GM19023 (cell line): ENCODE measurements around the gene FAM83D.
"Not testable (repeated sequence)": the region's sequence is repeated elsewhere in the genome, so short reads cannot be mapped to it uniquely, and the experiment has no call there.

Source experiments
- ATAC-seq: cut with Tn5 transposase; IDR thresholded peaks from one replicate; pipeline ENCODE4 v1.9.1; 2021; ENCODE audit warnings: mild to moderate bottlenecking, moderate library complexity; ENCODE audit not compliant: unreplicated experiment

The FAM83D gene

DNA sequence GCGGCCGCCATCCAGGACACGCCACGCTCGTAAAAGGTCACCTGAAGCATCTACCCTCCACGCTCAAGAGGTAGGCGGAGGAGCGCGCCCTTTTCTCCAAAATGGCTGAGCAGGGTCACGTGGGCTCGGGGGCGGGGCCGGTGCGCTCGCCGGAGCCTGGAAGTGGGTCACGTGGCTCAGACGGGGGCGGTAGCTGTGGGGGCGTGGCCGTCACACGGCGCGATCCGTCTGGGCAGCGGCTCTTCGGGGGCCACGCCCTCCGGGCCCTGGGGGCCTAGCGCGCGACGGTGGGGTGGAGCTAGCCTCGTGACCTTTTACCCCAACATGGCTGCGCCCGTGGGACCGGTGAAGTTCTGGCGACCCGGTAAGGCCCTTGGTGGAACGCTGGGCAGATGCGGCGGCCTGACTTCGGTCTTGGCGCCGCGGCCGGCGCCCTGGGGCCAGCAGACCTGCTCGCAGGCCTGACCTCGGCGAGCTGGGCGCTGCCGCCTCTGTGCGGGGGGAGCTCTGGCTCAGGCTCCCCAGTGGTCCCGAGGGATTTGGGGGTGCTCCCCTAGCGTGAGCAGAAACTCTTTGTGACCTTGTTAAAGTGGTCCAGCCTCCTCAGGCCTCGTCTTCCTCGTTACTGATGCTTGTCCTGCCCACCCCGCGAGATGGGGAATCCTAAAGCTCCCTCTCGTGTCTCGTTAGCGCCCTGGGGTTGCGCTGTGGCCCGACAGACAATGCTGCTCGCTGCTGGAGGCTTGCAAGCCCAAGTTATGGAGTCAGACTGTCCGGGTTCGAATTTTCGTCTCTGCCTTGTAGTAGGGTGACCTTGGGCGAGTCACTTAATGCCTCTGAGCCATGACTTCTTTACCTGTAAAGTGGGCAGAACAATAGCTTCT is 36.1 kb downstream of the FAM83D start, which contains the start of gene DHX35:
Gene DHX35, plus strand, starts transcription at position 301 of the 884 bp plus-strand sequence. Its CDS starts 24 bp downstream, at position 325.
- peak; percentile 95 for ATAC-seq

DNA sequence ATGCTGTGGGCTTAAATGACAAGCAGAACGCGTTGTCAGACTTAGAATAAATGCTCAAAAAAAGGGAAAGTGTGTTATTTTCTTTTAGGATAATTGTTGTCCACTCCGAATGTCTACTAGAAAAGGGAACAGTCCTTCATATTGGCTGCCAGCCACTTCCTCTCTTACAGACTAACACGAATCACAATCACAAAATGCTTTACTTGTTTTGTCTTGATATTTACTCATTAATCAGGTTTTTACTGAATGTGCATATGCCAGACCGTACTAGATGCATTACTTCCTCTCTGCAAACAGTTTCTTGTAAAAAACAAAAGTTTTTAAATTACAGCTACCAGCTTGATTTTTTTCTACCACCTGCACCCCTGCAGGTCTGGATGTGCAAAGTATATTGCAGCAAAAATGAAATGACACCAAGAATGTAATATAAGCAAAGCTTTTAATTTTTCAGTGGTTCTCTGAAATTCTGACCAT is 36.7 kb downstream of the FAM83D start:
- no peak for ATAC-seq

DNA sequence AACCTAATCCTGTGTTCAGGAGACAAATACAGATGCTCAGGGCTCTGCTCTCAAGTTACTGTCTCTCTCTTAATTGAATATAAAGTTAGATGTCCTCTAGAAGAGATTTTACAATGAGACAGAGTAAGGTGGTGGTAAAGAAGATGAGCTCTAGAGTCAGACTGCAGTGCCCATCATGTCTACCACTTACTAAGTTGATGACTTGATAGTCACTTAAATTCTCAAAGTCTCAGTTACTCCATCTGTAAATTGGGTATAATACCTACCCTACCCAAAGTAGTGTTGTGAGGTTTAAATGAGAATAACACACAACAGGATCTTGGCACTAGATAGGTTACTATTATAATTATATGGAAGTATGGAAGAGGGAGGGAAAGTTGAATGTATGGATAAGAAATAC is 37.5 kb downstream of the FAM83D start:
- ATAC-seq: no peak

DNA sequence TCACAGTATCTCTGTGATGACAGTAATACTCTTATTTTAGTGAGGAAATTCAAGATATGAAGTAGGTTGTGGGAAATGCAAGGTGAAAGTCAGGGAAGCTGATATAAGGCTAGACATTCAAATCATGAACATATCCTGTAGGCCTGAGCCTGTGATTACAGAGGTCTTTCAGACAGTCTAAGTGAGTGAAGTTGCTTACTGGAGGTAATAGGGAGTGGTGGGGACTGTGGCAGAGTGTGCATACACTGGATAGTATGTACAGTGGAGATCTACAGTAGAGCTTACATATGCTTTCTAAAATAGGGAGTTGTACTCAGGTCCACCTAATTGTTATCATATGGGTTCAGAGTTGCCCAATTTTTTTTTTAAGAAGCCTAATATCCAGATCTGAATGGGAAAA is 39.0 kb downstream of the FAM83D start:
- no peak for ATAC-seq

DNA sequence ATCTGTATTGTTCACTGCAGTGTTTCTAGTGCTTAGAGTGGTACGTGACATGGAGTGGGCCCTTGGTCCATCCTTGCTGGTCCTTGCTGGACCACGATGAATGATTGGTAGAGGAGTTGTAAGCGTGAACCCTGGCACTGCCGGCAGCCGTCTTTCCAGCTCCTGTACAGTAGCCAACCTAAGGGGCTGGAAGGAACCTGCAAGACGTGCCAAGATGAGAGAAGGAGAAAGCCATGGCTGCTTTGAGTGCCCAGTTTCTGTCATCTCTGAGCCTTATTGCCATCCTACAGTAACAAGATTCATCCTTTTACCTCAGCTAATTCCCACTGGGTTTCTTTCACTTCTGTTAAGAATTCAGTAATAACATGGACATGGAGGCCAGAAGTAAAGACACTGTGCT is 41.9 kb downstream of the FAM83D start:
- ATAC-seq: no peak

DNA sequence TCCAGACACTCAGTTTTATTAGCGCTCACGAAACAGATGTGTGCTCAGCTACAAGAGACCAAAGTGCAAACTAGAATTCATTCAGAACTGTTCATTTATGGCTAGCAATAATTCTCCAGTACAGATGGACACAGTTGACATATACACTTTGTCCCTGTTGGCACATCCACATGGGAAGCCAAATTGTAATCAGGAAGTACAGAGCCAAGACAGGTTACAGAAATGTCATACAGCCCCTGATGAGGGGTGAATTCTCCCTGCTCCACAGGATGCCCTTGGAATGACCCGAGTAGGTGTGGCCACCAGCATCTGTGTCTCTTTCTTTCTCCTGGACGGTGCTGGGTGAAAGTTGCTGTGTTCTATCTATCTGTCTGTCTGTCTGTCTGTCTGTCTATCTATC is 43.5 kb downstream of the FAM83D start:
- no peak for ATAC-seq

DNA sequence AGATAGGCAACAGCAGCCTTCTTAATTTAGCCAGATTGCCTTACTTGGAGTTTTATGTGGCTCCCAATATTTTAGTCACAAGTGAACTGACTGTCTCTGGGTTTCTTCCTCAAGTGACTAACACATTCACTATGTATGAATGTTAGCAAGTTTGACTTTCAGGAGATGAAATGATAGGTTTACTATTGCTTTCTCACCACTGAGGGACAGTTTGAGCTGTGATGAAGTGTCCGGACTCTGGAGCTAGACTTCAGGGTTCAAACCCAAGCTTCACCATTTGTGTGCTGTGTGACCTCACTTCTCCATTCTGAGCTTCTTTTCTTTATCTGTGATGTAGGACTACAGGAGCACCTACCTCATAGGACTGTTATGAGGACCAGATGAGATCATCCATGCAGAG is 44.1 kb downstream of the FAM83D start:
- ATAC-seq: no peak

DNA sequence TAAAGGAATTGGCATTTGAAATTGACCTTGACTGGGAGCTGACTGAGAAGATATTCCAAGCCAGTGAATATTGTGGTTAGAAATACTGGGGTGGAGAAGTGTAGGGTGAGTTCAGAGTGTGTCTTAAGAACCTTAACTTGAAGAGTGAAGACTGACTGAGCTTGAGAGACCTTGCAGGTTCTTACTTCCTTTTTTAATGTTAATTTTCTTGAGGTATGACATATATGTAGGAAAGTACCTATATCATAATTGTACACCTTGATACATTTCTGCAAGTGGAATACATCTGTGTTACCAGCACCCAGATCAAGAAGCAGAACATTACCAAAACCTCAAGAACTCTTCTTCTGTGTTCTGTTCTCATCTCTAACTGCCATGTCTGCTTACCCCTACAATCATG is 46.9 kb downstream of the FAM83D start:
- ATAC-seq: no peak

DNA sequence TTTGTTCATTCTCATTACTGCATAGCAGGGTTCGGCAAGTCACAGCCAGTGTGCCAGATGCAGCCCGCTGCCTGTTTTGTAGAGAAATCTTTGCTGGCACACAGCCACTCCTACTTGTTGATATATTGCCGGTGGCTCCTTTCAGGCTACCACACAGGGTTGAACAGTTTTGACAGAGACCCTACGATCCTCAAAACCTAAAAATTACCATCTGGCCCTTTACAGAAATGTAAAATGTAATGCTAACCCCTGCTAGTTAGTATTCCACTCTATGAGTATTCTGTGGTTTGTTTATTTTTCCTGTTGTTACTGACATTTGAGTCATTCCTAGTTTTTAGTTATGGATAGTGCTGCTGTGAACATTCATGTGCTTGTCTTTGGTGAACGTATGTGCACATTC is 47.4 kb downstream of the FAM83D start:
- no peak for ATAC-seq

DNA sequence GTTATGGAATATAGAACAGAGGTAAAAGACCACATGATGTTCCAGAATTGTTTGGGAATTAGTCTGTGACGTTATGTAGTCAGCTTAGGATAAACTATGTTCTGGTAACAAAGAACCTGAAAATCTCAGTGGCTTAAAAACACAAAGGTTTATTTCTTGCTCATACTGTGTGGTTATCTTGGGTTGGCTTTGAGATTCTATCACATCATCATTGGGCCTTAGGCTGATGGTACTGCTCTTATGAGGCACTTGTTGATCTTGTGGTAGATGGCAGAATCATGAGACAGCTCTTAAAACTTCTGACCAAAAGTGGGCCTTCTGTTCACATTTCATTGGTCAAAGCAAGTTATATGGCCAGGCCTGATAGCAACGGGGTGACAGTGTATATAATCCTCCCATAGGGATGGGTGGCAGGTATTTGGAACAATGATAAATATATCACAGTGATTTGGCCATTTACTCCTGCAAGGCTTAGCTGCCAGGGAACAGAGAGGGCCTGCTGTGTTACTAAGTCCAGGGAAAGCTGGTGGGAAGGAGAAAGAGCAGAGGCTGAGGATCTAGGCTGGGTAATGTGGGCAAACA is 49.4 kb downstream of the FAM83D start:
- no peak for ATAC-seq

DNA sequence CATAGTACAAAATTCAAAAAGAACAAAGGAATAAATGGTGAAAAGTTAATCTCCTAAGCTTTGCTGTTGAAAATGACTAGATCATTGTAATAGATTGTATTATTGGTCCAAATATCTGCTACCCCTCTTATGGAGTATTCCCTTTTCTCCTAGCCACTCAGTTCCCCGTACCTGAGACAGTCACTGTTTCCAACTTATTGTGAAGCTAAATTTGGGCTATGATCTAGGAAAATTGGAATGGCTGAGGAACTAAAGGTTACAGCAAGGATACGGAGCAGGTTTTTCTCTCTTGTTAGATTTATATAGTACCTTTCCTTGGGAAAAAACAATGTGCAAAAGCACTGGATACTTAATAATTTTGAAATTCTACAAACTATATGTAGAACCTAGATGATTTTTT is 53.2 kb downstream of the FAM83D start:
- no peak for ATAC-seq

DNA sequence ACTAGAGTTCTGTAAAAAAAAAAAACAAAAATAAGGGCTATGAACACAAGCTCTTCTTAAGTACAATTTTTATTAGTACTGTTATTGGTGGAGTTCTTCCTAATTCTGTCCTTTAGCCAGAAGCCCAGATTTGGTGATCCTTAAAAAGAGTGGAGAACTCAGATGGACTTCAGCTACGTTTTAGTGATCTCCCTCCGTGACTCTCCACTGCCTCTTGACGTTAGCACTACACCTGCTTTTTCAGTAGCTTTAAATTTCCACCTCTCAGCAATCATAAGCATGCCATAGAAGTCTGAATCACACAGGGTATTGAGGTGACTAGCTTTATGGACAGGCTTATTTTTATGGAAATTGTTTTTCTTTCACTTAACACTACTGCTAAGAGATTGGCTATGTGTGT is 53.6 kb downstream of the FAM83D start:
- no peak for ATAC-seq

DNA sequence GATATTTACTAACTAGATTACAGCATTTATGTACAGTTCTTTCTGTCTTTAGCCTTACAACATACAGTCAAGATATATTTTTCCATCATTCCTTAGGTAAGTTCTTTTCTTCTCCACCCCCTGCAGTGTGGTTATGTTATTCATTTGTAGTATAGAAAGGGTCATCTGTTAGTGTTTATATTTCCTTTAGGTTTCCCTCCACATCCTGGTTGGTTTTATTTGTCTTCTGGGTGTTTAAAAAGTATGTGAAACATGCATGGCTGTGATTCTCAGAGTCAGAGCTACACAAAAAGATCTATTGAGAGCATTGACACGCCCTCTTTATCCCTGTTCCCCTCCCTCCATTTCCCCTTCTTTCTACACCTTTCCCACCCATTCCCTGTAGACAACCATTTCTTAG is 56.1 kb downstream of the FAM83D start:
- no peak for ATAC-seq

DNA sequence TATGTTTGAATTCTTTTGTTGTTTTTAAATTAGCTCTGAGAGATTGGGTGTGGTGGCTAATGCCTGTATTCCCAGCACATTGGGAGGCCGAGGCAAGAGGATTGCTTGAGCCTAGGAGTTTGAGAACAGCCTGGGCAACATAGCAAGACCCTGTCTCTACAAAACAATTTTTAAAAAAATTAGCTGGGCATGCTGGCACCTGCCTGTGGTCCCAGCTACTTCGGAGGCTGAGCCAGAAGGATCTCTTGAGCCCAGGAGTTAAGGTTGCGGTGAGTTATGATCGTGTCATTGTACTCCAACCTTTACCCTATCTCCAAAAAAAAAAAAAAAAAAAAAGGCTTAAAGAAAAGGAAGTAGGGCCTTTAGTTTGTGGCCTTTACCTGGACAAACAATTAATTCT is 58.8 kb downstream of the FAM83D start:
- ATAC-seq: no peak

DNA sequence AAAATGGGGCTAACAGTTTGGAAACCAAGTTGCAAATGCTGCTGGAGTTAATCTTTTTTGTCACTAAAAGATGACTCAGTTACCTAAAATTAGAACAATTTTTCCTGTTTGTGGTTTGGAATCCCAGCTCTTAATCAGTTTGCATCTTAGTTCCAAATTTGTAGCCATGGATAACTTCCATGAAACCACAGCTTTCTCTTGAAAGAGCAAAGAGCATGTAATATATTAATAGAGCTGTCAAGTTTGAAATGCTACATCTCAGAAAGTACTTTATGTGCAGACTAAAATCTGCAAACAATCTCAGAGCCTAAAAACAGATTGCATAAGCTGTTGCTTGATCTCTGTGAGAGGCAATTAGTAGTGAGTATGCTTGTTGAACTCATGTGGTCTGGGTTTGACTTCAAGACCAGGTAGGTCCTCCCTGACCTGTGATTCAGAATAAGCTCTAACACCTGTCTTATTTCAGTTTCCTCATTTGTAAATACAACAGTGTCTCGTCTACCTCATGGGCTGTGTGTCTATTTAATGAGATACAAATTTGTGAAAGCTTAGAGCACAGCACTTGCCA is 59.5 kb downstream of the FAM83D start:
- no peak for ATAC-seq

DNA sequence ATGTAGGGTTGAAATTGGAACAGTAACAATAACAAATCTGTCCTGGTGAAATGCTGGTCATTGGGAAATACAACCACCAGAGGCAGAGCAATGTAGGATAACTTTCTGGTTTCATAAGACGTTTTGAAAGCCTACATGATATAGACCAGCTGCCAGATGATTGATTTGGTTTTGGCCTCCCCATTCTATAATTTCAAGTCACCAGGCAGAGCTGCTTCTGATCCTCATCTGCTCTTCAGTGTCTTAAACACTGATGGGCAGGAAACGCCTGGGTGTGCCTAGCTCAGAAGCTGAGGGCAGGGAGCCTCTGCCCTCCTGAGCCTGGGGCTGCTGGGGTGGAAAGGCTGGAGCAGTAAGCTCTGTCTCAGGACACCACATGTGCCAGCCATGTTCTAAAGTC is 60.4 kb downstream of the FAM83D start:
- no peak for ATAC-seq

DNA sequence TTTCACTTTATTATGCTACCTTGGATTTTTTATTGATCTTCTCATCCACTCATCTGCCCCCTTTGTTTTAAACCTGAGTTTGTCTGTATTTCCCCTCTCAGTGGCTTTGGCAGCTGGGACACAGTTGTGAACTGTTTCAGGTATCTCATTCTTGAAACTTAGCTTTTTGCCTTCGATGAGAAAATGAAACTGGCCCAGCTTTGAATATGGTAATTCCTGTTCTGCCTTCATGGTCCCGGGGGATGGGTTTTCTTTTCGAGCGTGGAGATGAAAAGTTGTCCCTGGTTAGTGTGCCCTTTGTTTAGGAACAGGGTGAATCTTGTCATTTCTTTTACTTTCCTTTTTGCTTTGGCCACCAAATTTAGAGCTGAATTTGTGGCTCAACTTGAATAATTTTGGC is 61.6 kb downstream of the FAM83D start:
- peak; percentile 77 for ATAC-seq

DNA sequence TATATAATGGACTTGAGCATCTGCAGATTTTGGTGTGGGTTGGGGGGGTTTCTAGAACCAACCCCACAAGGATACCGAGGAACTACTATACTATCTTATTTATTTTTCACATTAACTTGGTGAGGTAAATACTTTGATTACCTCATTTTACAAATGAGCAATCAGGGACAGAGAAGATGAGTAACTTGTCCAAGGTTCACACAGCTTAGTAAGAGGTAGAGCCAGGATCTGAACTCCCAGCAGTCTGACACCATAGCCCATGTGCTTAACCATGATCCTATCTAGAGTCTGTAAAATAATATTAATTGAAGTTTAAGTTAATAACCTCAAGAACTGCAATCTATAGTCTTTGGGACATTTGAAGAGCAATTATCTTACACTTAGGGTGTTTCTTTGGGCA is 64.5 kb downstream of the FAM83D start:
- ATAC-seq: no peak

DNA sequence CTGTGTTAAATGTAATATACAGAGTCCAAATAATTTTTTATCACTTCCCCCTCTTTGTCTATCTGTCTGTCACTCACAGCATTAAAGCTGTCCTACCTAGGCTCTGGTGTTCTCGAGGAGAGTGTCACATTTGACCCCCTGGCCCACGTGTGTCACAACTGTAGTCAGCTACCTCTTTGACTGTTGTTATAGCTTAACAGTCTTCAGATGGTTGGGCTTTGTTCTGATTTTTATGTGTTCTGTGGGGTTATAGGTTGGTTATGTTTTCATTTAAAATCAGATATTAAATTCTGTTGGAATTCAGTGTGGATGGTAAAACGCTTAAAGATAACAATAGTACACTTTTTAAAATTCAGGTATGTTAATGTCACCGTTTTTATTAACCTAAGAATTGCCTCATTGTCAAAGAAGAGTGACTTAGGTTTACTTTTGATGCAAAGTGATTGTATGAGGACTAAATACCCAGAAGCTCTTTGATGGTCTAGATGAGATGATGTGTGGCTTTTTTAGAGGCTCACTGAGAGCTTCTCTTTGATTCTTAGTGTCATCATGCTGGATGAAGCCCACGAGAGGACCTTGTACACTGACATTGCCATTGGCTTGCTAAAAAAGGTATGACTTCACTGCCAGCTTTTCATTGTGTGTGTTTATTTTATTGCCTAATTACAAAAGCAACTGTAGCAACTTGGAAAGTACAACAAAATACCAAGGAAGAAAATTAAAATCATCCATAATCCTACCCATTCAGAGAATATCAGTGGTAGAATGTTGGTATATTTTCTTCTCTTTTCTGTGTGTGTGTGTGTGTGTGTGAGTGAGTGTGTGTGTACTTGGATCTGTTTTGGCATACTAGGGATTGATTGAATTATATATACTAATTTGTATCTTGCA is 65.8 kb downstream of the FAM83D start:
- no peak for ATAC-seq

DNA sequence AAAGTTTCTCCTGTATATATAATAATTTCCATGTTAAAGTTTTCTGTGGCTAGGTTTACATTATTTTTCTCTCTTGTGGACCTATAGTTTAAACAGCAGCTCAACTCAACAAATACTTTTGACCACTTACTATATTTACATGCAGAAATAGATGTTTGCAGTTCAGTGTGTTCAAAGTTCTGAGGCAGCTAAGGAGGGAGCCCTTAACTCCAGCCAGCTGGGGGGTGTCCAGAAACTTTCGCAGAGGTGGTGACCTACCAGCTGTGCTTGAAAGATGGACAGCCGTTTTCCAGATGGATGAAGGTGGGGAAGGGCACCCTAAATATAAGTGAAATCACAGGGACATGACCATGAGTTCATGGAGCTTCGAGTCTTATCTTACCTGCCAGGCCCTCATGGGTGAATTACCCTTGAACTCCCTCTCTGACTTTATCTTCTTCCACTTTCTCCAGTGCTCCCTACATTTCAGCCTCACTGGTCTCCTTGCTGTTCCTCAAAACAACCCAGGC is 69.4 kb downstream of the FAM83D start:
- no peak for ATAC-seq

DNA sequence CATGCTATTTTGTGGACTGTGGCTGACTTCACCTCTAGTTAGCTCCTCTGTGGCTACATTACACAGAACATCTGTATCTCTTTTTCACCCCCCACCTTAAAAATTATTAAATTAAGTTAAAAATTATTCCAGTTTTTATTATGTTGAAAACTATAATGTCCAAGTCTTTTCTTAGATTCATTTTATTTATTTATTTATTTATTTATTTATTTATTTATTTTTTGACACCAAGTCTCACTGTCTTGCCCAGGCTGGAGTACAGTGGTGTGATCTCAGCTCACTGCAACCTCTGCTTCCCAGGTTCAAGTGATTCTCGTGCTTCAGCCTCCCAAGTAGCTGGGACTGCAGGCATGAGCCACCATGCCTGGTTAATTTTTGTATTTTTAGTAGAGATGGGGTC is 70.6 kb downstream of the FAM83D start:
- ATAC-seq: not testable (repeated sequence)
